ENCODE measurements around the gene CLIC4. TPM values are rescaled to one million over a fixed set of nuclear protein-coding genes. Genes with fewer than 3 reads are reported as not detected.

CLIC4 gene
- polyA plus RNA-seq, 1 donor (not counting 4 experiments of a cell fraction or from before 2014, with no cell fraction given) = 130 TPM

DNA sequence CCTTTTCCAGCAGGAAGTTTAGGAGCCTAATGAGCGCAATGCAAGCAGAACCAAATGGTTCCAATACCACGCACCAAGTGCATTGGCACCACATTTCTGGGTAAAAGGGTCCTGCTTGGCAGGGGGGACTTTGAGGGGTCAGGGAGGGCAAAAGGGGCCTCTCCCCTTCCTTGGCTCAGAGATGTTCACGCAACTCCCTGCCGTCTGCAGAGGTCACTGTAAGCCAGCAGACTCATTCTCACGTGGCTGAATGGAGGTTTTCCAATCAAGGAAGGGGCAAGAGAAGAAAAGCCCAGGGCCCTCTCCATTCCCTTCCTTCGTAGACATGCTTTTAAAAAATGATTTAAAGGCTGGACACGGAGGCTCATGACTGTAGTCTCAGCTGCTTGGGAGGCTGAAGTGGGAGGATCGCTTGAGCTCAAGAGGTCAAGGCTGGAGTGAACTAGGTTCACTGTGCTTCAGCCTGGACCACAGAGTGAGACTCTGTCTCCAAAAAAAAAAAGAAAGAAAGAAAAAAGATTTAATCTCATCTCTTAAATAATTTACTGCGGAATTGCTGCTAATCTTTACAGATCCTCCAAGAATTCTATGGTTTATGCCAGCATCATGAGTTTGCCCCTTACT, 104.5 kb downstream of the CLIC4 start:
- Histone ChIP-seq H3K9me3 (ENCODE audit: control insufficient read depth, low read depth, low read length) (no peaks in the 10 kb centered on the region), H3K4me1 (ENCODE audit: control insufficient read depth, extremely low read depth, insufficient read depth, low read length) (no peaks in the 10 kb centered on the region), H3K9ac (ENCODE audit: control insufficient read depth, extremely low read depth, insufficient read depth, low read length) (no peak overlapping the region), H3K9me1 (ENCODE audit: control insufficient read depth, extremely low read depth, insufficient read depth, low read length) (no peaks in the 10 kb centered on the region), H3K4me2 (ENCODE audit: control insufficient read depth, extremely low read depth, insufficient read depth, low read depth, low read length) (no peak overlapping the region), H3K4me3 (ENCODE audit: control insufficient read depth in 2 of 3, extremely low read depth in 1 of 3, insufficient read depth in 2 of 3, low read depth in 1 of 3, low read length in 3 of 3) (no peak overlapping the region), H2AFZ (ENCODE audit: control insufficient read depth, low read length) (no peak overlapping the region), H3K27me3 (ENCODE audit: control insufficient read depth, extremely low read depth, insufficient read depth, low read length) (no peaks in the 10 kb centered on the region), H3K36me3 (ENCODE audit: control insufficient read depth in 2 of 2, extremely low read depth in 1 of 2, insufficient read depth in 2 of 2, low read length in 2 of 2) (peaks cover 0 to 2% of the 10 kb centered on the region in 2 experiments), H3K27ac (ENCODE audit: control insufficient read depth, insufficient read depth, low read length) (no peak overlapping the region), H4K20me1 (ENCODE audit: control insufficient read depth, extremely low read depth, insufficient read depth, low read length) (no peaks in the 10 kb centered on the region), H3K79me2 (ENCODE audit: control insufficient read depth, insufficient read depth, low read length) (no peaks in the 10 kb centered on the region)
- no peak for TF ChIP-seq EZH2 (IDR thresholded peaks at IDR 0.05; ENCODE audit: low read length)
- TF ChIP-seq, protein P1, sequence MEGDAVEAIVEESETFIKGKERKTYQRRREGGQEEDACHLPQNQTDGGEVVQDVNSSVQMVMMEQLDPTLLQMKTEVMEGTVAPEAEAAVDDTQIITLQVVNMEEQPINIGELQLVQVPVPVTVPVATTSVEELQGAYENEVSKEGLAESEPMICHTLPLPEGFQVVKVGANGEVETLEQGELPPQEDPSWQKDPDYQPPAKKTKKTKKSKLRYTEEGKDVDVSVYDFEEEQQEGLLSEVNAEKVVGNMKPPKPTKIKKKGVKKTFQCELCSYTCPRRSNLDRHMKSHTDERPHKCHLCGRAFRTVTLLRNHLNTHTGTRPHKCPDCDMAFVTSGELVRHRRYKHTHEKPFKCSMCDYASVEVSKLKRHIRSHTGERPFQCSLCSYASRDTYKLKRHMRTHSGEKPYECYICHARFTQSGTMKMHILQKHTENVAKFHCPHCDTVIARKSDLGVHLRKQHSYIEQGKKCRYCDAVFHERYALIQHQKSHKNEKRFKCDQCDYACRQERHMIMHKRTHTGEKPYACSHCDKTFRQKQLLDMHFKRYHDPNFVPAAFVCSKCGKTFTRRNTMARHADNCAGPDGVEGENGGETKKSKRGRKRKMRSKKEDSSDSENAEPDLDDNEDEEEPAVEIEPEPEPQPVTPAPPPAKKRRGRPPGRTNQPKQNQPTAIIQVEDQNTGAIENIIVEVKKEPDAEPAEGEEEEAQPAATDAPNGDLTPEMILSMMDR (optimal IDR thresholded peaks at IDR 0.05 in 1 of 3, IDR thresholded peaks at IDR 0.05 in 1 of 3, conservative IDR thresholded peaks at IDR 0.05 in 1 of 3; ENCODE audit: extremely low read depth in 1 of 3, insufficient read depth in 2 of 3, low read length in 3 of 3) = peak in 2 of 3 experiments; percentile 28 to 67
- DNase-seq (ENCODE audit: low read depth, low spot score) = no peak
- no peak for FAIRE-seq
- dilution Hi-C loops (cut with MboI; ENCODE audit: extremely low pct_ligation_motif_present, low sequenced_read_pairs) = no loop called here

DNA sequence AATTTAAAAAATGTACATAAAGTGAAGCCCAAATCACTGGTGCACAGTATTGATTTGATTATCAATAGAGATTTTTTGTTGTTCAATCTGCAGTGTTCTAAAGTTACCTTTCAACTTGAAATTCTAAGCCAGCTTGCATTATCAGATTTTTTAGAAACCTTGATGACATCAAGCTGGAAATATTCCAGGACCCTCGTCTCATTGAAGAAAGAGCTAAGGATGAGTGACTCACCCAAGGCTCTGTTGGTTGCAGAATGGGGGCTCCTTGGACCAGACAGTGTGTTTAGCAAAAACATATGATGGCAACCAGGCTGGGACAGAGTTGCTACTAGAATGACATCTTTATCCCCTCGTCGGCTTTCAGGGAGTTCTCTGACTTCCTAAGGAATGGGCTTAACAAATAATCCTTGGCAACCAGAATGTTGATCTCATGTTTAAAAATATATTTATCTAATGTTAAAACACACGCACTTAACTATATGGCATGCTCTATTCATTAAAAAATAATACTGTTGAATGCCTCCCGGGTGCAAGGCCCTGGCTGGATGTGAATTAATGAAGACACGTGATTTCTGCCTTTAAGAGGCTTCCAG, 105.2 kb downstream of the CLIC4 start:
- H4K20me1 ChIP-seq (ENCODE audit: control insufficient read depth, extremely low read depth, insufficient read depth, low read length) = no peaks in the 10 kb centered on the region
- H2AFZ ChIP-seq (ENCODE audit: control insufficient read depth, low read length) = no peak overlapping the region
- H3K4me1 ChIP-seq (ENCODE audit: control insufficient read depth, extremely low read depth, insufficient read depth, low read length) = no peaks in the 10 kb centered on the region
- H3K36me3 ChIP-seq (ENCODE audit: control insufficient read depth in 2 of 2, extremely low read depth in 1 of 2, insufficient read depth in 2 of 2, low read length in 2 of 2) = peaks cover 0 to 2% of the 10 kb centered on the region in 2 experiments
- TF ChIP-seq, protein P1 (optimal IDR thresholded peaks at IDR 0.05 in 1 of 3, IDR thresholded peaks at IDR 0.05 in 1 of 3, conservative IDR thresholded peaks at IDR 0.05 in 1 of 3; ENCODE audit: extremely low read depth in 1 of 3, insufficient read depth in 2 of 3, low read length in 3 of 3) = no peak
- TF ChIP-seq EZH2 (IDR thresholded peaks at IDR 0.05; ENCODE audit: low read length) = no peak
- H3K9ac ChIP-seq (ENCODE audit: control insufficient read depth, extremely low read depth, insufficient read depth, low read length) = no peak overlapping the region
- dilution Hi-C loops (cut with MboI; ENCODE audit: extremely low pct_ligation_motif_present, low sequenced_read_pairs) = no loop called here
- H3K79me2 ChIP-seq (ENCODE audit: control insufficient read depth, insufficient read depth, low read length) = no peaks in the 10 kb centered on the region
- FAIRE-seq (no peak), DNase-seq (ENCODE audit: low read depth, low spot score) (no peak)
- H3K4me3 ChIP-seq (ENCODE audit: control insufficient read depth in 2 of 3, extremely low read depth in 1 of 3, insufficient read depth in 2 of 3, low read depth in 1 of 3, low read length in 3 of 3) = no peak overlapping the region
- H3K9me1 ChIP-seq (ENCODE audit: control insufficient read depth, extremely low read depth, insufficient read depth, low read length) = no peaks in the 10 kb centered on the region
- H3K4me2 ChIP-seq (ENCODE audit: control insufficient read depth, extremely low read depth, insufficient read depth, low read depth, low read length) = no peak overlapping the region
- no peaks in the 10 kb centered on the region for H3K27me3 ChIP-seq (ENCODE audit: control insufficient read depth, extremely low read depth, insufficient read depth, low read length)
- no peak overlapping the region for H3K27ac ChIP-seq (ENCODE audit: control insufficient read depth, insufficient read depth, low read length)
- no peaks in the 10 kb centered on the region for H3K9me3 ChIP-seq (ENCODE audit: control insufficient read depth, low read depth, low read length)

Measured in keratinocyte (primary cell).